ENCODE data around the gene C14orf93. TPM values are rescaled to one million over a fixed set of nuclear protein-coding genes. Genes with fewer than 3 reads are reported as not detected.

Gene C14orf93
- total and polyA plus RNA-seq, 2 experiments from 2014 or later, result 6.7 to 26.3 TPM

- peak in 1 of 2 donors; percentile 47 for DNase-seq (ENCODE audit: low read depth in 1 of 2, low spot score in 1 of 2)
- Histone ChIP-seq H3K4me1 (ENCODE audit: low read depth) (no peaks in the 10 kb centered on the region), H3K9me3 (ENCODE audit: low read depth) (no peaks in the 10 kb centered on the region), H3K4me3 (no peak overlapping the region), H3K27ac (no peak overlapping the region), H3K27me3 (no peaks in the 10 kb centered on the region), H3K36me3 (no peaks in the 10 kb centered on the region)
- TF ChIP-seq CTCF (IDR thresholded peaks at IDR 0.05; ENCODE audit: low read depth, low read length), result no peak
Measured at GRCh38 chr14:23047034-23047634, 37.2 kb upstream of the C14orf93 start.

GRCh38 chr14:23045419-23046357 is 35.7 kb upstream of the C14orf93 start:
- no peaks in the 10 kb centered on the region for H3K36me3 ChIP-seq
- TF ChIP-seq CTCF (IDR thresholded peaks at IDR 0.05; ENCODE audit: low read depth, low read length), result no peak
- H3K27ac ChIP-seq, result no peak overlapping the region
- H3K4me1 ChIP-seq (ENCODE audit: low read depth), result no peaks in the 10 kb centered on the region
- H3K27me3 ChIP-seq, result no peaks in the 10 kb centered on the region
- no peak overlapping the region for H3K4me3 ChIP-seq
- DNase-seq (ENCODE audit: low read depth in 1 of 2, low spot score in 1 of 2), result no peak
- H3K9me3 ChIP-seq (ENCODE audit: low read depth), result no peaks in the 10 kb centered on the region

- no peak for TF ChIP-seq CTCF (IDR thresholded peaks at IDR 0.05; ENCODE audit: low read depth, low read length)
- Histone ChIP-seq H3K4me3 (no peak overlapping the region), H3K36me3 (no peaks in the 10 kb centered on the region), H3K4me1 (ENCODE audit: low read depth) (no peaks in the 10 kb centered on the region), H3K9me3 (ENCODE audit: low read depth) (no peaks in the 10 kb centered on the region), H3K27me3 (no peaks in the 10 kb centered on the region), H3K27ac (no peak overlapping the region)
- DNase-seq (ENCODE audit: low read depth in 1 of 2, low spot score in 1 of 2), result no peak
Measured at GRCh38 chr14:23044840-23045239, 34.9 kb upstream of the C14orf93 start.

- Histone ChIP-seq H3K27ac (no peak overlapping the region), H3K4me1 (ENCODE audit: low read depth) (no peaks in the 10 kb centered on the region), H3K36me3 (no peaks in the 10 kb centered on the region), H3K27me3 (no peaks in the 10 kb centered on the region), H3K9me3 (ENCODE audit: low read depth) (no peaks in the 10 kb centered on the region), H3K4me3 (no peak overlapping the region)
- no peak for TF ChIP-seq CTCF (IDR thresholded peaks at IDR 0.05; ENCODE audit: low read depth, low read length)
- no peak for DNase-seq (ENCODE audit: low read depth in 1 of 2, low spot score in 1 of 2)
Measured at GRCh38 chr14:23043754-23044153, 33.8 kb upstream of the C14orf93 start.

- DNase-seq (ENCODE audit: low read depth in 1 of 2, low spot score in 1 of 2), result no peak
- Histone ChIP-seq H3K36me3 (no peaks in the 10 kb centered on the region), H3K4me3 (no peak overlapping the region), H3K9me3 (ENCODE audit: low read depth) (no peaks in the 10 kb centered on the region), H3K27me3 (no peaks in the 10 kb centered on the region), H3K27ac (no peak overlapping the region), H3K4me1 (ENCODE audit: low read depth) (no peaks in the 10 kb centered on the region)
- TF ChIP-seq CTCF (IDR thresholded peaks at IDR 0.05; ENCODE audit: low read depth, low read length), result no peak
Measured at GRCh38 chr14:23043145-23043544, 33.2 kb upstream of the C14orf93 start.
